Heart left ventricle (tissue), 16 donors: ENCODE results near the gene CNKSR1. TPM values are rescaled to one million over a fixed set of nuclear protein-coding genes. Genes with fewer than 3 reads are reported as not detected.

Source experiments
- ATAC-seq, 4 donors: fragments of 200-7000 bp; cut with Tn5 transposase; one replicate each; pipeline ENCODE4 v1.9.1; 2020 to 2022; ENCODE audit warnings: moderate library complexity in 4 of 4, mild to moderate bottlenecking in 3 of 4, moderate number of reproducible peaks in 1 of 4
- DNase-seq, 5 donors: peaks; one replicate each; pipeline ENCODE4 v3.0.0-alpha.2; 2020
- H3K27ac ChIP-seq, 12 donors: fragments of 200-600 bp; sonication (generic) in 4 of 12; one replicate each; pipeline versions ENCODE4 v1.5.0 to v1.8.0; 2016 to 2022; ENCODE audit warnings: mild to moderate bottlenecking in 2 of 12
- H3K27me3 ChIP-seq, 9 donors: fragments of 200-600 bp; sonication (generic) in 2 of 9; one replicate each; pipeline versions ENCODE4 v1.5.1 to v1.8.0; 2016 to 2022; ENCODE audit warnings: mild to moderate bottlenecking in 3 of 9
- H3K36me3 ChIP-seq, 9 donors: fragments of 200-600 bp; sonication (generic) in 2 of 9; one replicate each; pipeline versions ENCODE4 v1.5.0 to v1.8.0; 2018 to 2022; ENCODE audit warnings: mild to moderate bottlenecking in 2 of 9
- H3K4me1 ChIP-seq, 12 donors: fragments of 200-600 bp; sonication (generic) in 4 of 12; one replicate each; pipeline versions ENCODE4 v1.5.0 to v1.8.0; 2016 to 2022; ENCODE audit warnings: mild to moderate bottlenecking in 3 of 12
- H3K4me3 ChIP-seq, 12 donors: fragments of 200-600 bp; sonication (generic) in 4 of 12; one replicate each; pipeline versions ENCODE4 v1.5.0 to v1.8.0; 2017 to 2022; ENCODE audit warnings: mild to moderate bottlenecking in 9 of 12, moderate library complexity in 4 of 12
- H3K9me3 ChIP-seq, 12 donors: fragments of 200-600 bp; sonication (generic) in 4 of 12; one replicate each; pipeline versions ENCODE4 v1.5.0 to v1.8.0; 2016 to 2022; ENCODE audit warnings: mild to moderate bottlenecking in 1 of 12
- CTCF ChIP-seq, 12 donors: fragments of 200-600 bp; sonication (generic) in 4 of 12; IDR thresholded peaks; one replicate each; pipeline versions ENCODE4 v1.5.0 to v1.8.0; 2018 to 2022; ENCODE audit warnings: antibody characterized with exemption in 12 of 12, mild to moderate bottlenecking in 5 of 12
- POLR2A ChIP-seq, 2 donors: fragments of 450-650 bp; IDR thresholded peaks; one replicate each; pipeline ENCODE4 v1.6.1; 2017; ENCODE audit warnings: antibody characterized with exemption in 2 of 2, mild to moderate bottlenecking in 2 of 2, moderate library complexity in 2 of 2
- WGBS, 4 donors: extraction: QIAGEN DNeasy Blood & Tissue Kit in 2 of 4; methylation state at CpG; one replicate each; pipeline versions ENCODE4 v1.1.5 to v1.1.7; 2013 to 2018; 5-methylcytosine and 5-hydroxymethylcytosine counted together
- intact Hi-C, 10 donors: fragments of 100-400 bp; cut with DNase I; formaldehyde crosslinking; loops; one replicate each; pipeline versions ENCODE4 v1.11.1 to v1.14.2; 2022
- polyA plus RNA-seq, 2 donors: library from polyadenylated mRNA; stranded (reverse); fragments of 200-250 nt; gene quantifications; one replicate each; pipeline ENCODE4 v1.2.3, GENCODE V29; 2013
- total RNA-seq, 9 donors: library from RNA; depleted of rRNA in 2 of 9; stranded (reverse); fragments of >200 nt in 2 of 9; fragmentation: NEBNext Ultra II Directional in 3 of 9; extraction: Animal tissue kit (Norgen Biotek cat#: 25700) in 3 of 9; gene quantifications; one replicate each; pipeline versions ENCODE4 v1.1.0 to v1.2.4, GENCODE V29; 2016 to 2023
- donor health status: ischemic (EF 13 %, LVEDD 7.1; RV severe dilation, severe dysfunction).
- donor health status: healthy with polysubstance abuse.
- donor health status: DM: no; HTN: yes; CAD: no.
- donor health status: DM: no; HTN: no; CAD: no.
- donor health status: ischemic (EF 25% LVEDD 6.9; RV normal size, moderate dysfunction).
- donor health status: ischemic (EF 25% LVEDD 5.7; RV mildly dilated, moderate dysfunction).
- donor health status: healthy.
- donor health status: DM: yes; HTN: yes; CAD: no.
- donor health status: ischemic (EF 35%, LVEDD 5.7; RV mildly dilated, moderate dysfunction).
- donor health status: nonischemic (EF 11% LVEDD 7.7; RV severe dilation, severe dysfunction).
- donor health status: DM: yes; HTN: yes; CAD: no.
- donor health status: PGD.
- donor health status: ischemic (EF 29% LVEDD 5.4; RV normal size, mild dysfunction).
- donor health status: nonischemic (EF 23%, LVEDD 6.1; RV moderate dilation, normal function).

The CNKSR1 gene
- total and polyA plus RNA-seq, 11 donors, result 0.60 to 3.4 (median 1.4) TPM; not detected in 1

- TF ChIP-seq POLR2A (IDR thresholded peaks at IDR 0.05) (no peak), CTCF (IDR thresholded peaks at IDR 0.05) (no peak)
- H3K4me1 ChIP-seq, result no peaks in the 10 kb centered on the region
- H3K9me3 ChIP-seq, result no peaks in the 10 kb centered on the region
- no peak overlapping the region for H3K4me3 ChIP-seq
- H3K27me3 ChIP-seq, result no peaks in the 10 kb centered on the region
- no peak overlapping the region for H3K27ac ChIP-seq
- intact Hi-C loops, result loop anchor here in 1 of 10 donors (10.0 kb wide), 1 partner anchor 135 kb away; no protein-coding TSS in a partner anchor
- ATAC-seq, result peak in 1 of 4 donors; percentile 7
- DNase-seq, result no peak
- H3K36me3 ChIP-seq, result no peaks in the 10 kb centered on the region
- WGBS, 4 donors, result 80 to 92% (median 84%) methylated on average over 6 of the region's 6 CpGs
Measured at GRCh38 chr1:26189331-26189730, 12.0 kb downstream of the CNKSR1 start.

GRCh38 chr1:26189751-26190275 lies 12.5 kb downstream of the CNKSR1 start:
- 86 to 88% (median 87%) methylated on average over 7 of the region's 7 CpGs for WGBS, 4 donors

GRCh38 chr1:26190373-26190987 lies 13.2 kb downstream of the CNKSR1 start, which contains the start of gene CATSPER4:
Gene CATSPER4, plus strand, starts transcription at chr1:26190602. Its CDS starts 26 bp downstream, at chr1:26190628.
- intact Hi-C loops, result no loop called here
- H3K27me3 ChIP-seq, result no peaks in the 10 kb centered on the region
- H3K36me3 ChIP-seq, result no peaks in the 10 kb centered on the region
- no peak for TF ChIP-seq POLR2A (IDR thresholded peaks at IDR 0.05)
- peak in 4 of 12 donors; percentile 6 to 19 (median 12) for TF ChIP-seq CTCF (IDR thresholded peaks at IDR 0.05)
- 49 to 59% (median 53%) methylated on average over 16 of the region's 16 CpGs for WGBS, 4 donors
- H3K27ac ChIP-seq, result no peak within 1 kb of the TSS
- ATAC-seq, result peak in 1 of 4 donors; percentile 26
- H3K4me1 ChIP-seq, result no peaks in the 10 kb centered on the region
- no peak for DNase-seq
- H3K9me3 ChIP-seq, result no peaks in the 10 kb centered on the region
- H3K4me3 ChIP-seq, result no peak within 1 kb of the TSS

More at GRCh38 chr1:26189751-26190275, 12.5 kb downstream of the CNKSR1 start:
- Histone ChIP-seq H3K4me3 (no peak overlapping the region), H3K27me3 (no peaks in the 10 kb centered on the region), H3K27ac (no peak overlapping the region), H3K36me3 (no peaks in the 10 kb centered on the region), H3K9me3 (no peaks in the 10 kb centered on the region), H3K4me1 (no peaks in the 10 kb centered on the region)
- no peak for DNase-seq
- TF ChIP-seq POLR2A (IDR thresholded peaks at IDR 0.05) (no peak), CTCF (IDR thresholded peaks at IDR 0.05) (no peak)
- no peak for ATAC-seq
- intact Hi-C loops, result loop anchor here in 1 of 10 donors (10.0 kb wide), 1 partner anchor 135 kb away; no protein-coding TSS in a partner anchor

- Histone ChIP-seq H3K27me3 (no peaks in the 10 kb centered on the region), H3K27ac (no peak overlapping the region), H3K4me3 (no peak overlapping the region), H3K9me3 (no peaks in the 10 kb centered on the region), H3K4me1 (no peaks in the 10 kb centered on the region), H3K36me3 (no peaks in the 10 kb centered on the region)
- WGBS, 4 donors, result 14 to 17% (median 16%) methylated on average over 3 of the region's 3 CpGs
- TF ChIP-seq CTCF (IDR thresholded peaks at IDR 0.05) (no peak), POLR2A (IDR thresholded peaks at IDR 0.05) (no peak)
- intact Hi-C loops, result no loop called here
- DNase-seq, result no peak
- peak in 1 of 4 donors; percentile 30 for ATAC-seq
Measured at GRCh38 chr1:26191739-26192138, 14.4 kb downstream of the CNKSR1 start.
